ENCODE measurements around the gene TAF3.

DNA sequence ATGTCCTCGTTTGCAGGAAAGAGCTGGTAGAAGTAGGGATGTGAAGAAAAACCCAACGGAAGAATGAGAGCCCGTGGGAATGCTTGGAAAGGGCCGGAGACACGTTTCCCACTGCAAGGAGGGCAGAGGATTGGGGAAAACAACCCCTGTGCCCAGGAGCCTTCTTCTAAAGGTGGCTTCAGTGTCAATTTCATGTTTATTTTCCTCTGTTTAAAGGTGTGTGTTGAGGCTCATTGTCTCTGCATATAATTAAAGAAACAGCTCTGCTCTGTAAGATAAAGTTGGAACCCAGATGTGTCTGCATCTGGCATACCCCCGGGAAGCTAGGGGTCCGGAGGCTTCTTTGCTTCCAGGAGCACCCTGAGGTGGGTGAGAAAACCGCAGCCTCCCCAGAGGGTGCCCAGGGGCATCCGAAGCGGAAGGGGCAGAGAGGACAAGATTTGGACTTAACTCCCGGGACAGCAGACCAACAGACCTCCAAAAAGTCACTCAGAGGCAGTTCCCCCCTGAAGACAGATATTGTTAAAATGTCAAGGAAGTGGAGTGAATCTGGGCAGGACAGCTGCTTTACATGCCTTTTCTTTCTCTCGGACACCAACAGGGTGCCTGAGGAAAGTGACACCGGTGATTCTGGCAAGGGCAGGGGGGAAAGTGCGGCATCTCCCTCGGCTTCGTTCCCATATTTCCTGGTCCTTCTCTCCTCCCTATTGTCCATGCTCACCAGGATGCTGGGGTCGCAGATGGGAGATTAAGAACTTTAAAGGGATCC is 227.6 kb downstream of the TAF3 start:
- no peak for TF ChIP-seq CTCF (IDR thresholded peaks at IDR 0.05)
- no peak for TF ChIP-seq POLR2A (IDR thresholded peaks at IDR 0.05)
